GM12801 (cell line): Measurements from ENCODE around the gene PTPRG.

Experiments used
- CTCF ChIP-seq: IDR thresholded peaks from one replicate; pipeline ENCODE4 v1.5.1; 2011; ENCODE audit warnings: control low read depth; ENCODE audit not compliant: insufficient read length; ENCODE audit errors: extremely low read depth

Gene PTPRG

GRCh38 chr3:61956236-61956635 lies 394.9 kb downstream of the PTPRG start:
- TF ChIP-seq CTCF, result no peak

DNA sequence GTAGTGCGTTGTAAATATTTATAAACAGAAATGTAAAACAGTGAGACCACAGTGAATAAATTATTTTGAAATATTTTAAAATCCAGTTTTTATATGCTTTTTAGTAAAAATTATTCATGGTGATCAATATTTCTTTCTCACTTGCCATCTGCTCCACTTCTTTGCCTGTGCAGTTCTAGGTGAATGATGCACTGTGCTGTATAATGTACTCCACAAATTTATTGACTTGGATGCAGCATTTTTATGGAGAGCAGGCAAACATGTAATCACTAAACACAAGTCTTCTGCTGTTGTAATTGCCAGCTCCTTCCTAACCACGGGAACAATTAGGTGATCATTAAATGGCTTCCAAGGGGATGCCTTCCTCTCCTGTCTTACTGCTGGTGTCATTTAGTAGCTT lies 395.9 kb downstream of the PTPRG start:
- no peak for TF ChIP-seq CTCF

GRCh38 chr3:61960976-61961375 lies 399.6 kb downstream of the PTPRG start:
- TF ChIP-seq CTCF, result no peak

DNA sequence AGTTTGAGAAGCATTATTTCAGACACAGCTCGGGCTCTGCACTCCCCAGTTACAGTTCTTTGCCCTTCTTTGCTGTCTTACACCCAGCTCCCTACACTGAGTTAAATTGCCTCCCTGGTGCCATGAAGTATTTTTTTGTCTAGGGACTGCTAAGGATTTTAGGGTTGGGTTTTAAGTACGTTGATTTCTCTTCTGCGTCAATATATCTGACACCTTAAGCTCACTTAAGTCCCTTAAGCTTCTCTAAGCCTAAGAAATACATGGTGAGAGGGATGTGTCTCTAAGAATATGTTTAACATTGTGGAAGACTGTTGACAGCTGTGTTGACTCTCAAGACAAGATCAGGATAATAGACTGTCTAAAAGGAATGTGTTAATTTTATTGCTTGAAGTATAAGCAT lies 400.5 kb downstream of the PTPRG start:
- TF ChIP-seq CTCF, result no peak

DNA sequence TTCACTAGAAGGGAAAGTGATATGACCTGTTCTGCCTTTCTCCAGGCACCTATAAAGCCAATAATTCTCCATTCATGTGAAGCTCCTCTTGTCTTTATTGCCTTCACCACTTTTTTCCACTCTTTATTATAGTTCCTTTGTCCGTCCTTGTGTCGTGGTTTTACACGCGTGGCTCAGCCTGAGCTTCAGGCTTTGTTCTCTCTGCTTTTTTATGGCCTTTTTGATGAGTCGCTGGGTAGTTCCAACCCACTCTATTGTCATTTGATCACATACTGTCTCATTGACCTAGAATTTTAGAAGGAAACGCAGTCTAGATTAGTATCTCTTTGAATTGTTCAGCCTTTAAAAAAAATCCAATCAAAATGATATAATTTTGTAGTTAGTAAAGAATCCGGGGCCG lies 403.2 kb downstream of the PTPRG start:
- no peak for TF ChIP-seq CTCF

DNA sequence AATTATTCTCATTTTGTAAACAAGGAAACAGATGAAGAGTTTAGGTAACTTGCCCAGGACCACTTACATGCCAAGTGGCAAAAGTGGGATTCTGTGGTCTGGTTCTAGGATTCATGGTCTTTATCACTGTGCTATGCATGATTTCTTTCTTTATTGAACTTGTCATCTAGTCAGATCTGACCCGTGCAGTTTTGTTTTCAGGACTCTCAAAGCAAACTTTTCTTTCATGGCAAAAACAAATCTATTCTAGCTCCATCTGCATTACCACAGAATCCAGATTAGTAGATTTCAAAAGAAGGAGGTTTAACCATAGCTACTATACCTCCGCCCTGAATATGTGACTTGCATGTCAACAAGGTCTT lies 404.4 kb downstream of the PTPRG start:
- TF ChIP-seq CTCF, result no peak

GRCh38 chr3:61966200-61966599 lies 404.8 kb downstream of the PTPRG start:
- TF ChIP-seq CTCF, result no peak

DNA sequence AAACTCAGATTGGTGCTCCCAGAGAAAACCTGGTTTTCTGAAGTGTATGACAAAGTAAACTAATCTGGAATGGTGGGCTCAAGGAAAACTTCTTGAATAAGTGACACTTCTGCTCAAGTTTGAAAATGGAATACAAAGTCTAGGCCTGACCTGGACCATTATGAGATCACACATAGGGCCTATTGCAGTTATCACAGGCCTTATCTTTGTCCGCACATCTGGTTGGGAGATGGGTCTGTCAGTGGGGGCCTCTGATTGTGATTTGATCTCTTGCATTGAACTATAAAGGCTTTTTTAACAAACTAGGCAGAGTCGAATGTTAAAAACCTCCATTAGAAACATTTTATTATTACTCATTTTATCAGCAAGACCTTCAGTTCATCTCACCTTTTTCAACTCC lies 405.6 kb downstream of the PTPRG start:
- no peak for TF ChIP-seq CTCF
